Karpas-422 (cell line): ENCODE results near the gene SYT2. TPM values are rescaled to one million over a fixed set of nuclear protein-coding genes. Genes with fewer than 3 reads are reported as not detected.

ENCODE experiments used
- DNase-seq: peaks from one replicate; pipeline ENCODE4 v3.0.0-alpha.2; 2015
- H2AFZ ChIP-seq: fragments of 200-600 bp; sonication (generic); 2 replicates; pipeline ENCODE4 v1.6.1; 2014; ENCODE audit warnings: antibody characterized with exemption, low read length, mixed read lengths
- H3K27ac ChIP-seq: fragments of 200-600 bp; sonication (generic); 2 replicates; pipeline ENCODE4 v1.5.1; 2014; ENCODE audit warnings: mild to moderate bottlenecking, low read length, moderate library complexity
- H3K27me3 ChIP-seq: fragments of 200-600 bp; sonication (generic); 2 replicates; pipeline ENCODE4 v1.6.1; 2014; ENCODE audit warnings: low read length, mixed read lengths
- H3K36me3 ChIP-seq: fragments of 200-600 bp; sonication (generic); 2 replicates; pipeline ENCODE4 v1.6.1; 2014; ENCODE audit warnings: low read length, mixed read lengths; ENCODE audit not compliant: insufficient read depth
- H3K4me1 ChIP-seq: fragments of 200-600 bp; sonication (generic); 2 replicates; pipeline ENCODE4 v1.6.1; 2014; ENCODE audit warnings: mild to moderate bottlenecking, low read length, mixed read lengths
- H3K4me2 ChIP-seq: fragments of 200-600 bp; sonication (generic); 2 replicates; pipeline ENCODE4 v1.6.1; 2014; ENCODE audit warnings: low read length, low read depth, mild to moderate bottlenecking; ENCODE audit not compliant: poor library complexity, severe bottlenecking
- H3K4me3 ChIP-seq: fragments of 200-600 bp; sonication (generic); 2 replicates; pipeline ENCODE4 v1.5.1; 2014; ENCODE audit warnings: mild to moderate bottlenecking, antibody characterized with exemption, low read length, mixed read lengths
- H3K79me2 ChIP-seq: fragments of 200-600 bp; sonication (generic); 2 replicates; pipeline ENCODE4 v1.6.1; 2014; ENCODE audit warnings: mild to moderate bottlenecking, low read length, mixed read lengths
- H3K9ac ChIP-seq: fragments of 200-600 bp; sonication (generic); 2 replicates; pipeline ENCODE4 v1.6.0; 2014; ENCODE audit warnings: low read length
- H3K9me2 ChIP-seq: fragments of 200-600 bp; sonication (generic), shearing (Covaris generic); replicated peaks from 2 replicates; pipeline ENCODE4 v1.6.0; 2014; ENCODE audit warnings: mild to moderate bottlenecking, low read length, moderate library complexity; ENCODE audit not compliant: insufficient read depth
- H3K9me3 ChIP-seq: fragments of 300-700, 200-600 bp; sonication (generic); 2 replicates; pipeline ENCODE4 v1.6.1; 2014; ENCODE audit warnings: low read length, mixed read lengths
- H4K20me1 ChIP-seq: fragments of 200-600 bp; sonication (generic); 2 replicates; pipeline ENCODE4 v1.6.1; 2014; ENCODE audit warnings: mild to moderate bottlenecking, antibody characterized with exemption, low read length, low read depth; ENCODE audit not compliant: insufficient read depth
- total RNA-seq: library from RNA; depleted of rRNA; stranded (reverse); fragments of >200 nt; shearing (Covaris generic); gene quantifications from 2 replicates; pipeline ENCODE4 v1.2.3, GENCODE V29; 2014; ENCODE audit warnings: low replicate concordance

Gene SYT2
- total RNA-seq, 1 experiment from 2014 or later: not detected

DNA sequence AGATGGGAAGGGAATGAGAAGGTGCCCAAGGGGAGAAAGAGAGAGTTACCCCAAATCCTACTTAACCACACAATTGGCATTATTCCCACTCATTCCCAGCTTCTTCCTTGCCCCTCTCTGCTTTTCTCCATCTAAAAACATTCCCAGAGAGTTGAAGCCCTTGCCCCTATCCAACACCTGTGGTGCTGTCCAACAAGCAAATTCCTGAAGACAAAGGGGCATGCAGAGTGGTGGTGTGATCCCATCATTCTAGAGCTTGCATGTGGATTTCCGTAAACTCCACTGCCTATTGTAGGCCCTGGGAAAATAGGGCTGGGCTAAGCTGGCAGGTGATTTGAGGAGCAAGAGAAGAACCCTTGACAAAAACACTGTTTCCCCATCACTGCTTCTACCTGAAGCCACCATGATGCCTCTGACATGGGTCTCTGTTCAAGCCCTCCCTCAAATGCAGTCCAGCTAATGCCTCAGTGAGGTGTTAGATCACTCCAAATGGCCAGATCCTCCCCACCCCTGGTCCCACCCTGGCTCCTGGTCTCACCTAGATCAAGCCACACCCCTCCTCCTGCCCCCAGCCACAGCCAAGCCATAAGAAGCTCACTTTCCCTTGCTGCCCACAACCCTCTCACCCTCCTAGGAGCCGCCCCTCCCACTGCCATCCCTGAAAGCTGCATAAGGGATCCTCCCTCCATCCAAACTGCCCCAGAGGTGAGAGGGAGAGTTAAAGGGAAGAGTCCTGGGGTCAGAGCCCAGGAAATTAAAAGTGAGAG is 29.5 kb downstream of the SYT2 start:
- DNase-seq: no peak
- H3K27ac ChIP-seq: no peak overlapping the region
- no peak overlapping the region for H3K4me3 ChIP-seq
- H3K4me1 ChIP-seq: no peaks in the 10 kb centered on the region
- peaks cover 3% of the 10 kb centered on the region; the same call in 1 of the 2 replicates for H3K9me3 ChIP-seq
- H2AFZ ChIP-seq: no peak overlapping the region
- H3K27me3 ChIP-seq: no peaks in the 10 kb centered on the region
- H3K36me3 ChIP-seq: no peaks in the 10 kb centered on the region
- H3K9me2 ChIP-seq: no peaks in the 10 kb centered on the region
- no peak overlapping the region for H3K9ac ChIP-seq
- no peak overlapping the region for H3K4me2 ChIP-seq
- H4K20me1 ChIP-seq: no peaks in the 10 kb centered on the region
- H3K79me2 ChIP-seq: no peaks in the 10 kb centered on the region

DNA sequence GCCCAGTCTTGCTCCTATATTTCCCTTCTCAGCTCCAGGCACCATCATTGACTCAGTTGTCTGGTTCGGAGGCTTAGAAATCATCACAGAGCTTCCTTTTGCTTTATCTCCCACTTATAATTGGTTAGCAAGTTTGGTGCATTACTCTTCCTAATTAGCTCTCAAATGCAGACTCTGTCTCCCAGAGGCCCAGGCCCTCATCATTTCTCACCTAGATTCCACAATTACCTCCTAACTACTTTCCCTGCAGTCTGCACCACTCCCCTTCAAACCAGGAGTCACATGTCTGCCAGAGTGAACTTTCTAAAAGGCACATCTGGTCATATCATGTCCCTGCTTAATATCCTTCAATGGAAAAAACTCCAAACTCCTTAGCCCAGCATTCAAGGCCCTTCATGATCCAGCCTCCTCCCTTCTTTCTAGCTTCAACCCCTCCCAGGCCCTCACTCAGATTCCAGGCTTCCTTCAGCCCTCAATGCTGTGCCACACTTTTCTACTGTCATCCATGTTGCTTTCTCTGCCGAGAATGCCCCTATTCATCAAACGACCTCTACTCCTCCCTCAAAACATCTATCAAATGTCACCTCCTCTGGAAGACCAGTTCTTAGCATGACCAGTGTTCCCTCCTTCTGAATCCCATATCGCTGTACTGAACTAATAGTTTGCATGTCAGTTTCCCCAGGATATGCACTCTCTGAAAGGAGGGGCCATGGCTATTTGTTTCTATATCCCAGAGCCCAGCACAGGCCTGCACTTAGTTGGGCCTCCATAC is 30.7 kb downstream of the SYT2 start:
- H3K4me3 ChIP-seq: no peak overlapping the region
- H3K9me3 ChIP-seq: peaks cover 3% of the 10 kb centered on the region; the same call in 1 of the 2 replicates
- no peaks in the 10 kb centered on the region for H3K79me2 ChIP-seq
- H3K9ac ChIP-seq: no peak overlapping the region
- H3K36me3 ChIP-seq: no peaks in the 10 kb centered on the region
- H3K4me1 ChIP-seq: no peaks in the 10 kb centered on the region
- DNase-seq: no peak
- H3K4me2 ChIP-seq: no peak overlapping the region
- no peaks in the 10 kb centered on the region for H4K20me1 ChIP-seq
- no peak overlapping the region for H3K27ac ChIP-seq
- H3K9me2 ChIP-seq: no peaks in the 10 kb centered on the region
- H2AFZ ChIP-seq: no peak overlapping the region
- H3K27me3 ChIP-seq: no peaks in the 10 kb centered on the region

DNA sequence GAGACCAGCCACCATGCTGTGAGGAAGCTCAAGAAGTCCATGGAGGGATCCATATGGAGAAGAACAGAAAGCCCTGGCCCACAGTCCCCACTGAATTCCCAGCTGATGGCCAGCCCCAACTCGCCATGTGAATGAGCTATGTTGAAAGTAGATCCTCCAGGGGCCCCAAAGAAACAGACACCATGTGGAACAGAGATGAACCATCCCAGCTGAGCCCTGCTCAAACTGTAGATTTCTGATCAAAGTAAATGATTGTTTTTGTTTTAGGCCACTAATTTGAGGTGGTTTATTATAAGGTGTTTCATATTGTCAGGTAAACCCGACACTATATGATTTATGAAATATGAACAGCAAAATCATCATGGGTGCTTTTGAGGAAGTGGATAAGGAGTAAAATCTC is 32.8 kb downstream of the SYT2 start:
- H3K9me2 ChIP-seq: no peaks in the 10 kb centered on the region
- H3K27ac ChIP-seq: no peak overlapping the region
- DNase-seq: no peak
- peaks cover 3% of the 10 kb centered on the region; the same call in 1 of the 2 replicates for H3K9me3 ChIP-seq
- H2AFZ ChIP-seq: no peak overlapping the region
- H3K36me3 ChIP-seq: no peaks in the 10 kb centered on the region
- H3K4me2 ChIP-seq: no peak overlapping the region
- no peaks in the 10 kb centered on the region for H3K4me1 ChIP-seq
- no peaks in the 10 kb centered on the region for H4K20me1 ChIP-seq
- H3K4me3 ChIP-seq: no peak overlapping the region
- no peak overlapping the region for H3K9ac ChIP-seq
- no peaks in the 10 kb centered on the region for H3K79me2 ChIP-seq
- H3K27me3 ChIP-seq: no peaks in the 10 kb centered on the region

DNA sequence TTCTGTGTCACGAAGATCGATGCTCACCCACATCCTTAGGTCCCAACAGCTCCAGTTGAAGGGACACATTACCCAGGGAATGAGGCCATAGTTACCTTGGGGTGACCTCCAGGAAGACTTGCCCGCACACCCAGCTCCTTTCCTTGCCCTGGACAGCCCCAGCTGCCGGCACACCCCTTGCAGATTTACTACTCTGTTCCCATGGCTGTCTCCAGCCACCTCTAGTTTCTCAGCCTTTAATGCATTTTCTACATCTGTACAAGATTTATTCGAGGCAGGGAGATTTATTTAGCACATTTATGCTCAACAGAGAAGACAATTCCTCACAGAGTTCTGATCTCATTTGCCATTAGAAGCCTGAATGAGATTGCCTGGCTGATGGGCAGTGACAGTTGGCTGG is 36.7 kb downstream of the SYT2 start:
- H3K36me3 ChIP-seq: no peaks in the 10 kb centered on the region
- no peak overlapping the region for H3K27ac ChIP-seq
- H3K27me3 ChIP-seq: no peaks in the 10 kb centered on the region
- no peak overlapping the region for H3K9ac ChIP-seq
- H3K4me2 ChIP-seq: no peak overlapping the region
- DNase-seq: no peak
- H3K4me1 ChIP-seq: no peaks in the 10 kb centered on the region
- H3K9me3 ChIP-seq: peaks cover 3% of the 10 kb centered on the region; the same call in 1 of the 2 replicates
- H4K20me1 ChIP-seq: no peaks in the 10 kb centered on the region
- no peak overlapping the region for H2AFZ ChIP-seq
- H3K79me2 ChIP-seq: no peaks in the 10 kb centered on the region
- H3K4me3 ChIP-seq: no peak overlapping the region
- H3K9me2 ChIP-seq: no peaks in the 10 kb centered on the region

GRCh38 chr1:202671399-202671798 is 38.9 kb downstream of the SYT2 start:
- DNase-seq: no peak
- no peak overlapping the region for H3K4me2 ChIP-seq

DNA sequence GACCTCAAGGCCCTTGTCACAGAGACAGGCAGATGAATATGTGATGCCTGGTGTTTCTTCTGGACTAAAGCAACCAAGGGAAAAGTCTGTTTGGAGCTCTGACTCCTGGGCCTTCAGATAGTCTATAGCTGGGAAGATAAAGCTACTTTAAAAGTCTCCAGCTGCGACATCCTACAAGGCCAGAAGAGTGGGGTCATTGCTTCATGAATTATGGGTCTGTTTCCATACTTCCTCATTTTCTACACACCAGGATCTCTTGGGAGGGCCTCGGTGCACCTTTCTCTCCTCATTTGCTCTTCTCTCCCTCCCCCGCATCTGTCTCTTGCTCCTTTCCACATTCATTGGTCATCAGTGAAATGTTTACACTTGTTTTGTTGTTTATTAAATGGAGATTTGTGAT is 44.8 kb downstream of the SYT2 start:
- Histone ChIP-seq H3K9me3 (no peaks in the 10 kb centered on the region), H3K9me2 (no peaks in the 10 kb centered on the region), H3K4me3 (no peak overlapping the region), H3K27ac (no peak overlapping the region), H3K9ac (no peak overlapping the region), H2AFZ (no peak overlapping the region), H4K20me1 (no peaks in the 10 kb centered on the region), H3K36me3 (no peaks in the 10 kb centered on the region), H3K4me2 (no peak overlapping the region), H3K27me3 (no peaks in the 10 kb centered on the region), H3K79me2 (no peaks in the 10 kb centered on the region), H3K4me1 (no peaks in the 10 kb centered on the region)
- DNase-seq: no peak

More at GRCh38 chr1:202671399-202671798, 38.9 kb downstream of the SYT2 start:
- Histone ChIP-seq H3K27me3 (no peaks in the 10 kb centered on the region), H3K79me2 (no peaks in the 10 kb centered on the region), H3K4me3 (no peak overlapping the region), H3K27ac (no peak overlapping the region), H3K4me1 (no peaks in the 10 kb centered on the region), H2AFZ (no peak overlapping the region), H3K9me2 (no peaks in the 10 kb centered on the region), H3K9me3 (no peaks in the 10 kb centered on the region), H3K9ac (no peak overlapping the region), H3K36me3 (no peaks in the 10 kb centered on the region), H4K20me1 (no peaks in the 10 kb centered on the region)

DNA sequence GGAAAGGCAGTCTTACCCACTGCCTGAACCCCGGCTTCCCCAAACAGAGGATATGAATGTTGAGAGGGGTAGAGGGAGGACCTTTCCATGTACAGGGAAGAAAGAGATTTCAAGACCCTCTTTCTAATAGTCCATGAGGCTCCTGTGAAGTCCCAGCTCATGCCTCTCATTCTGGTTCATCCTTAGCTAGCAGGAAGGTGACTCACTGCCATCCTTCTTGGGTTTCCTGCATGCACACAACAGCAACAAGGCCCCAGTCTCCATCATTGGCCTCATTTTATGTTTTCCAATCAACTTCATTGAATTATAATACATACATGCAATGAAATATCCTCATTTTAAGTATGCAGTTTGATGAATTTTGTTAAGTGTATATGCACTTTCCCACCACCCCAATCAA is 46.2 kb downstream of the SYT2 start:
- H3K9ac ChIP-seq: no peak overlapping the region
- no peaks in the 10 kb centered on the region for H3K9me2 ChIP-seq
- DNase-seq: no peak
- H3K36me3 ChIP-seq: no peaks in the 10 kb centered on the region
- H3K27ac ChIP-seq: no peak overlapping the region
- no peaks in the 10 kb centered on the region for H3K9me3 ChIP-seq
- H3K4me1 ChIP-seq: no peaks in the 10 kb centered on the region
- no peaks in the 10 kb centered on the region for H4K20me1 ChIP-seq
- no peak overlapping the region for H2AFZ ChIP-seq
- H3K4me3 ChIP-seq: no peak overlapping the region
- no peak overlapping the region for H3K4me2 ChIP-seq
- H3K27me3 ChIP-seq: no peaks in the 10 kb centered on the region
- no peaks in the 10 kb centered on the region for H3K79me2 ChIP-seq

GRCh38 chr1:202663131-202663530 is 47.1 kb downstream of the SYT2 start:
- Histone ChIP-seq H3K9me2 (no peaks in the 10 kb centered on the region), H3K4me2 (no peak overlapping the region), H3K9me3 (no peaks in the 10 kb centered on the region), H3K4me1 (no peaks in the 10 kb centered on the region), H2AFZ (no peak overlapping the region), H3K4me3 (no peak overlapping the region), H3K9ac (no peak overlapping the region), H3K79me2 (no peaks in the 10 kb centered on the region), H3K27me3 (no peaks in the 10 kb centered on the region), H4K20me1 (no peaks in the 10 kb centered on the region), H3K36me3 (no peaks in the 10 kb centered on the region), H3K27ac (no peak overlapping the region)
- DNase-seq: no peak
